Stimulated activated naive CD4-positive, alpha-beta T cell treated with Interleukin-2 at 50 U/mL for 16 hours (primary cell): ENCODE data around the gene PROSER3.

ENCODE experiments used
- DNase-seq: peaks from one replicate; lab custom pipeline; 2025; lab: John Stamatoyannopoulos, UW

PROSER3 gene

GRCh38 chr19:35739275-35740107, 18.5 kb upstream of the PROSER3 start:
- no peak for DNase-seq

DNA sequence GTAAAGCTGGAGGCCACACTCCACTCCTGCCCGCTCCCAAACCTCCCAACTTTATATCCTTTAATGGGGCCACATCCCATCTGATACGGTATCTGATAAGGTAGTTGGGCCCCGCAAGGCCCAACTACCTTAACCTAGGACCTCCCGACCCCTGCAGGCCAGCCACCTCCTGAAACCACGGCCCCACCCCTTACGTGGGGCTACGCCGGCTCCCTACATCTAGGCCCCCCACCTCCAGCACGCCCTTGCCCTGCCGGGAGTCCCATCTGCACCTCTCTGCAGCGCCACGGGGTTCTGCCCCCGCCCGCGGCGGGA, 17.9 kb upstream of the PROSER3 start:
- DNase-seq, result peak; percentile 58

DNA sequence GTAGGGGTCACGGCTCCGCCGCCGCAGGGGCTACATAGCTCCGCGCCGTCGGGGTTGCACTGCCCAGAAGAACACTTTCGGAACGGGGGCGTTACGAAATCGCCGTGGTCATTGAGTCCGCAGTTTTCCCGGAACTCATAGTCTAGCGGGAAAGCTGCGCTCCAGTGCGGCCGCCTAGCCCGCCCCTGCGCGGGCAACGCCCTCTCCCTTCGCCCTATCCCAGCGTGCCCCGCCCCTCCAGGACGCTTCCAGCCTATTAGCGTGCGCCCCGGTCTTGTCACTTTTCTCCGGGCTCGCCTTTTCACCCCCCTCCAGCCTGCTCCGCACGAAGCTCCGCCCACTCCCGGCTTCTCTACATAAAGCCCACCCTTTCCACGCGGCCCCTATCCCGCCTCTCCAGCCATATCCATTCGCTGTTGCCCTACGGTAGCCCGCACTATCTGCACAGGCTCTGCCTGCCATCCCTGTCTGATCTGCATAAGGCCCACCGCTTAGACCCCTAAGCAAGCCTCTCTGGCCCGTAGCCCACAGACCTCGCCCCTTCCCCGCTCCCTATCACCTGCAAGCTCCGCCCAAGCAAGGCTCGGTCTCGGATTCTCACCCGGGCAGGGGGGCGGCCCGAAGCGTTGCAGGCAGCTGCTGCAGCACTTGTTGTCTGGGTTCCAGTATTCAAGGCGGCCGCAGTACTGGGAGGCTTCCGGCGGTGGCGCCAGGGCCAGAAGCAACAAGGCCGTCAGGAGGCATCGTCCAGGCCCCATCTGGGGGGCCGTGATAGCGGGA, 17.4 kb upstream of the PROSER3 start:
- peak; percentile 96 for DNase-seq

DNA sequence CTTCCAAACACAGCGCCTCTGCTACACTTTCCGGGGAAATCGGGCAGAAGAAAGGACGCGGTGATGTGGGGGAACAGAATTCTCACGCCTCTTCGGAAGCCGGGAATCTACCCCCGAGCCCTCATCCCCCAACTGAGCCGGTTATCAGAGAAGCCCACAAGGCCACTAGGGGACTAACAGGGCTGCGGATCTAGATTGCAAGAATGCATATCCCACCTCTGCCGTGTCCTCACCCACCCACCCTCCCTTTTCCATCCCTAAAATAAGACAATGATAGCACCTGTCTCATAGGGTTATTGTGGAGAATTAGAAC, 16.8 kb upstream of the PROSER3 start:
- DNase-seq, result no peak

GRCh38 chr19:35742121-35742724, 15.8 kb upstream of the PROSER3 start, which contains the start of gene IGFLR1:
Gene IGFLR1, minus strand, starts transcription at chr19:35742452. Its CDS starts 1,272 bp downstream, at chr19:35741180.
- DNase-seq, result peak; percentile 76

DNA sequence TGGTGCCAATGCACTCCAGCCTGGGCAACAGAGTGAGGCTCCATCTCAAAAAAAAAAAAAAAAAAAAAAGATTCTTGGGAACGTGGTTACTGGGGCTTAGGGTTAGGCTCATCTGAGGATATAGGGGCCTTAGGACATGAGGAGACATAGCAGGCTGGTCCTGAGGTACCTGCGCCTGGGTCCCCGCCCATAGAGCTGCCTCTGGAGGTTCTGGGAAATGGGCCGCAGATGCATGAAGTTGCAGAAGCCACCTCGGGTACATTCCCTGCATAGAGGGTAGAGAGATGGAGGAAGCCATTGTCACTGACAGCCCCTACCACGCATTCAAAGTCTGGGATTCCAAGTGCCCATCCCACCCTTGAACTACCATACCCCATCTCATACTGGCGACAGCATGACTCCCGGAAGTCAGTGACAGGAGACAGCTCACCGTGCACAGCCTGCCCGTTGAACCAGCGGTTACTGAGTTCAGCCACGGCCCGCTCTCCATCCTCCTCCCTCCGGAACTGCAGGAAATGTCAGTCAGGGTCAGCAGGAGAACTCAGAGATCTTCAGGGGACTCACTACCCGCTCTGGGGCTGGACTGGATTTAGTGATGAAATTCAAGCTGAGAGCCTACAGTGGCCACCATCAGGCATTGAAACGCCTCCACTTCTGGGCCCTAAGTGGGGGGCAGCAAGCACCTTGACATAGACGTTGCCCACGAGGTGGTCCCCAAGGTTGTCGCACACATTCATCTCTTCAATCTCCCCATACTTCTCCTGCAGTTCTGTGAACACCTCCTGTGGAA, 14.1 kb upstream of the PROSER3 start:
- no peak for DNase-seq

DNA sequence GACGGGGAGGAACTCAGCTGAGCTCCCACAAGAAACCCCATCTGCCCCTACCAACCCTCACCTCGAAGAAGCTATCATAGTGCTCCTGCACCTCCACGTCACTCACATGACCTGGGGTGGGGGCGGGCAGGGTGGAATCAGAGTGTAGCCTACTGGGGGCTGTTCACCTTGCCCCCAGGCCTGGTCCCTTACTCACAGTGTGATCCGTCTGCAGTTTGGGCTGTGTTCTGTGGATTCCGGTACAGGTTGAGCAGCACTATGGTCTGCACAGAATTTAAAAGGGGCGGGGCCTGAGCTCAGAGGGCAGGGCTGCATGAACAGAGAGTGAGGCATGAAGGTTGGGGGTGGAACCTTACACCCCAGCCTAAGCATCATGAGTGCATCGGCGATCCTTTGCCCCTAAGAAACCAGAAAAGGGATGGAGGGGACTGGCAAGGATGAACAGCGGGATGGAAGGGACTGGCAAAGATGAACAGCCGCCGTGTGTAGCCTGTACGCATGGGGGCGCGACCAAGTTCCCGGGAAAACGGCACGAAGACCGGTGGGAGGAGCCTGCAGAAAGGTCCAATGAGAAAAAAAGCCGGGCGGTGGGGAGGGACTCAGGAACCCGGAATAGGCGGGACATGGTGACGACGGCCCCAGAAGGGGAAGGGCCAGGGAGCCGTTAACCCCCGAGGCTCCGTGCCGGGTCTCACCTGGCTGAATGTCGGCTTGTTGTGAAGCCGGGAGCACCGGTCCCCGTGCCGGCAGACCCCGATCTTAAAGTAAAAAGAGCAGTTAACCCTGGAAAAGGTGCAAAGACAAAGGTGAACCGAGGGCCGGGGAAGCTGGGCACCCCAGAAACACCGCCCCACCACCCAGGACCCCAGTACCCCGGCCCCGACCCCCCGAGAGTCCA, 13.3 kb upstream of the PROSER3 start:
- DNase-seq, result peak; percentile 91

DNA sequence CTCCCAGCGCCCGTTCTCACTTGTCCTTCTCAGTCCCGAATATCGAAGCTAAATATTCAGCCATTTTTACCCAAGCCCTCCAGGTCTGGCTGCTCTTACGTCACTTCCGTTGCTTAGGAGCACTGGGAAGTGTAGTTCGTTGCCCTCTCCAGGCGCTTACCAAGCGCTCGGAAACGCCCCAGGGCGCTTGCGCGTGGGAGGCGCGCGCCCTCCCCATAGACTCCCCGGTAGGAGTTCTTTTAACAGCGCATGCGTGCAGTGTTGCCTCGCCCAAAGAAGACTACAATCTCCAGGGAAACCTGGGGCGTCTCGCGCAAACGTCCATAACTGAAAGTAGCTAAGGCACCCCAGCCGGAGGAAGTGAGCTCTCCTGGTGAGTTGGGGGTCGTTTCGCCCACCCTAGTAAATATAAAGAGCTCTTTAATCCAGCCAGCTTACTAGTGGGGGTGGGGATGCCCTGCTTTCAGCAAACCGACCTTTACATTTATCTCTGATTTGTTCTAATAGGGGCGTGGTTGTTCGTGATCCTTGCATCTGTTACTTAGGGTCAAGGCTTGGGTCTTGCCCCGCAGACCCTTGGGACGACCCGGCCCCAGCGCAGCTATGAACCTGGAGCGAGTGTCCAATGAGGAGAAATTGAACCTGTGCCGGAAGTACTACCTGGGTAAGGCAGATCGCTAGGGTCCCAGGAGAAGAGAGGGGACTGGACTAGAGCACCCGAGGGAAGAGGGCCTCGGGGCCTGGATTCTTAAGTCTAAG, 12.5 kb upstream of the PROSER3 start, which contains the start of the genes PSENEN and U2AF1L4:
Gene PSENEN, plus strand, starts transcription at position 324 of the 759 bp plus-strand sequence. Its CDS starts 280 bp downstream, at position 604.
Gene U2AF1L4, minus strand, starts transcription at position 91 of the 759 bp plus-strand sequence. Its CDS starts 27 bp downstream, at position 64.
- DNase-seq, result peak; percentile 93

GRCh38 chr19:35746087-35746462, 11.9 kb upstream of the PROSER3 start:
- no peak for DNase-seq

GRCh38 chr19:35746531-35746930, 11.4 kb upstream of the PROSER3 start:
- DNase-seq, result no peak

DNA sequence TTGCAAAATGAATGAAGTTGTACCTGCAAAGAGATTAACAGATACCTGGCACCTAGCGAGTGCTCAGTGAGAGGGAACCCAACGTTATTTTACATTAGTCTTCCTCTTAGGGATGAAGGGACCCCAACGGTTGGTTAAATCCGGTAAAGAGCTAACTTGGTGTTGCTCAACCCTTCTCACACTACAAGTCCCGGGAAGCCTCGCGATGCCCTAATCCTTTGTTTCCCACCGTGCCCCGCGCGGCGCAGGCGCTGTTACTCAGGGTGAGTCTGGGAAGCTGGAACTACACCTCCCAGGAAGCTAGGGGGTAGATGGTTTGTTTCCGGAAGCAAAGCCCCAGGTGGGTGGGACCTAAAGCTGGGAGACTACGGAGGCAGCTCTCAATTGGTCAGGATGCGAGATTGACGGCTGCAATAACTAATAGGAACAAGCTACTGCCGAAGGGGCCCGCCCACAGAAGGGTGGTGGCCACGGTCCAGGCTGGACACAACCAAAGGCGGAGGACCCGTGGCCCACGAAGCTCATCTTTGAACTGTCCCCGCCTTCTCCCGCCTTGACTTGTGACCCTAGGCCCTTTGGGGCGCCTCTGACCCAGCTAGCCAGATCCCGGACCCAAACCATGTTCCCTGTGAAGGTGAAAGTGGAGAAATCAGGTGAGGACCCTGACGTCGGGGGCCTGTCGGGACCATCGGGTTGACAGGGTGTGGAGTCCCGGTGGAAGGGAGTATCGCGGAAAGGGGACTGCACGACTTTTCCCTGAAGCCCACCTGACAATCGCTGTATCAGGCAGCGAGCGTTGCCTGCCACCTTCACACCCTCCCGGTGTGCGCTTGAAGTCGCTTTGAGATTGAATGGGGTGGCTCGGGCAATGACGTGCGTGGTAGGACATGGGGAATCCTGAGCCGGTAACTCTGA, 9.6 kb upstream of the PROSER3 start, which contains the start of gene LIN37:
Gene LIN37, plus strand, starts transcription at position 471 of the 915 bp plus-strand sequence. Its CDS starts 149 bp downstream, at position 620.
- DNase-seq, result peak; percentile 99

DNA sequence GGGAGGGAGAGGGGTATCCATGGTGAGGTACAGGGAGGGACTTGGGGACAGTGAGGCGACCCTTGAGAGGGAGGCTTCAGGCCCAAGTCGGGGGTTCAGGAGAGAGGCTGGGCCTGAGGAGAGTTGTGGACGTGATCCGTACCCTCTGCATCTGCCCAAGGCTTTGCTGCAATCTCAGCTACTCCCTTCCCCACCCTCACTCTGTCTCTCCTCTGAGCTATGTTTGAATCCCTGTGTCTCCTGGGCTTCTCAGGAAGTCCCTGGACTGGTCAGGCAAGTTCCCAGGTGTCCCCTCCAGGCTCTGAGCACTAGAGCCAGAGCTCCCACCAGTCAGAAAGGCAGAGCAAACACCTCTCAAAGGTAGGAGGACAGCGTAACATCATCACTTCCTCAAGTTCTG, 7.8 kb upstream of the PROSER3 start:
- DNase-seq, result no peak

- DNase-seq, result no peak
These were observed 5.9 kb upstream of the PROSER3 start for GRCh38 chr19:35751839-35752745.

DNA sequence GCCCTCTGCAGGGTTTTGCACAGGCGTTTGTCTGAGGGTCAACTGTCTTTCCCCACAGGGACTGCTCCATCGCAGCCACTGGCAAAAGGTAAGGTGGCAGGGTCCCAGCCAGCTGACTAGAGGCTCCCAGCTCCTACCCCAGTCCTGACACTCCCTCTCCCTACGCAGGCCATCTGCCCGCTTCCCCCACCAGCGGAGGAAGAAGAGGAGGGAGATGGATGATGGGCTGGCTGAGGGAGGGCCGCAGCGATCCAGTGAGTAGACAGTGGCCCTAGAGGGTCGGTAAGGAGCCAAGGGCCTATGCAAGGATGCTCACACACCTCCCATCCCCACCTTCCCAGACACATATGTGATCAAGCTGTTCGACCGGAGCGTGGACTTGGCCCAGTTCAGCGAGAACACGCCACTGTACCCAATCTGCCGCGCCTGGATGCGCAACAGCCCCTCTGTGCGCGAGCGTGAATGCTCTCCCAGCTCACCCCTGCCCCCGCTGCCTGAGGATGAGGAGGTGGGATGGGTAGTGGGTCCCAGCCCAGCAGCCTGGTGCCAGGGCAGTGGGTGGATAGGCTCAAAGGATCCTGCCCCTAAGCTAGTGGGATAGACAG, 5.1 kb upstream of the PROSER3 start:
- DNase-seq, result no peak

DNA sequence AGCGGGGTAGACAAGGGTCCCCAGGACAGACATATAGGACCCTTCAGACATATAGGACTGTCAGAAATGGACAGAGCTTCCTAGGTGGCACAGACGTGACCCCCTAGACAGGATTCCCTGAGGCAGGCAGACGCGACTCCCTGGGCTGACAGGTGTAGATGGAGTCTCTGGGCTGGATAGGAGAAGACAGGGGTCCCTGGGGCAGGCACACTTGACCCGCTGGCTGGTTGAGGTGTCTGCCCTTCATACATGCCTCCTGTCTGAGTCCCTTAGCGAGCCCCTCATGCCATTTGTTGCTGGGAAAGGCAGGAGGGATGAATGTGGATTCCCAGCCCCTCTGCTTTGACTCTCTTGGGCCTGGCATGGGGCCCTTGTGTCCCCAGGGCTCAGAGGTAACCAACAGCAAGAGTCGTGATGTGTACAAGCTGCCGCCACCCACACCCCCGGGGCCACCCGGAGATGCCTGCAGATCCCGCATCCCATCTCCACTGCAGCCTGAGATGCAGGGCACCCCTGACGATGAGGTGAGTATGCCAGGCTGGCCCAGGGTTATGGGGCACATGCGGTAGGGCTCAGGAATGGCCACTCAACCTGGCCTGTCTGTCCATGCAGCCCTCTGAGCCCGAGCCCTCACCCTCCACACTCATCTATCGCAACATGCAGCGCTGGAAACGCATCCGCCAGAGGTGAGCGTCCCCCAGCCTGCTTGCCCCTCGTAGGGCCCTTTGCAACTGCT, 4.2 kb upstream of the PROSER3 start:
- no peak for DNase-seq

- no peak for DNase-seq
These were observed 3.4 kb upstream of the PROSER3 start for GRCh38 chr19:35754370-35755130.
